PC-9 (cell line): ENCODE measurements around the gene VOPP1. TPM values are rescaled to one million over a fixed set of nuclear protein-coding genes. Genes with fewer than 3 reads are reported as not detected.
A peak's percentile ranks its signal among the peaks of the same experiment; 100 is the strongest.

Experiments used
- BruUV-seq: library from RNA; stranded (reverse); fragments of 400-500 nt; replicated peaks from 2 replicates; lab custom pipeline; 2021; lab: Mats Ljungman, UMichigan
- CTCF ChIA-PET: fragments of 300-600 bp; sonication (Branson Sonifier 250); formaldehyde crosslinking; loops from one replicate; lab custom pipeline; 2022; ENCODE audit warnings: antibody characterized with exemption; lab: Charles Lee
- POLR2A ChIA-PET: fragments of 300-600 bp; sonication (Branson Sonifier 250); formaldehyde crosslinking; loops from one replicate; lab custom pipeline; 2022; ENCODE audit warnings: antibody characterized with exemption; ENCODE audit not compliant: unreplicated experiment; lab: Charles Lee
- DNase-seq, 2 experiments: peaks; one replicate each; pipeline versions ENCODE4 v3.0.0 to v3.0.0-alpha.2; 2015 to 2022; ENCODE audit warnings: mixed read lengths in 1 of 2
- H2AFZ ChIP-seq: fragments of 200-600 bp; sonication (generic); 2 replicates; pipeline ENCODE4 v1.8.1; 2017; ENCODE audit warnings: antibody characterized with exemption
- H3F3A ChIP-seq: fragments of 200-600 bp; sonication (generic); 2 replicates; pipeline ENCODE4 v1.8.1; 2017; ENCODE audit warnings: antibody characterized with exemption, mild to moderate bottlenecking, low read depth; ENCODE audit not compliant: insufficient read depth
- H3K27ac ChIP-seq: fragments of 200-600 bp; sonication (generic); 2 replicates; pipeline ENCODE4 v1.6.1; 2016; ENCODE audit warnings: mixed run types
- H3K27me3 ChIP-seq: fragments of 200-600 bp; sonication (generic); 2 replicates; pipeline ENCODE4 v1.6.1; 2016; ENCODE audit warnings: low read depth, mixed run types; ENCODE audit not compliant: insufficient read depth
- H3K36me3 ChIP-seq: fragments of 200-600 bp; sonication (generic); 2 replicates; pipeline ENCODE4 v1.6.1; 2016; ENCODE audit warnings: low read depth, mixed run types
- H3K4me1 ChIP-seq: fragments of 200-600 bp; sonication (generic); replicated peaks from 2 replicates; pipeline ENCODE4 v1.6.1; 2016; ENCODE audit warnings: mixed run types; ENCODE audit not compliant: insufficient read depth
- H3K4me2 ChIP-seq: fragments of 200-600 bp; sonication (generic); 2 replicates; pipeline ENCODE4 v1.6.1; 2017; ENCODE audit warnings: mixed run types
- H3K4me3 ChIP-seq: fragments of 200-600 bp; sonication (generic); 2 replicates; pipeline ENCODE4 v1.6.1; 2016; ENCODE audit warnings: mixed run types
- H3K79me2 ChIP-seq: fragments of 200-600 bp; sonication (generic); 2 replicates; pipeline ENCODE4 v1.6.1; 2017; ENCODE audit warnings: low read depth, mixed run types
- H3K9me2 ChIP-seq: fragments of 200-600 bp; sonication (generic); 2 replicates; pipeline ENCODE4 v1.8.1; 2017; ENCODE audit warnings: mild to moderate bottlenecking; ENCODE audit not compliant: insufficient read depth
- H3K9me3 ChIP-seq: fragments of 200-600 bp; sonication (generic); 2 replicates; pipeline ENCODE4 v1.8.1; 2016; ENCODE audit warnings: low read depth; ENCODE audit not compliant: insufficient read depth
- H4K20me1 ChIP-seq: fragments of 200-600 bp; sonication (generic); 2 replicates; pipeline ENCODE4 v1.8.1; 2017; ENCODE audit not compliant: insufficient read depth
- EZH2 ChIP-seq: fragments of 200-600 bp; sonication (generic); IDR thresholded peaks from 2 replicates; pipeline ENCODE4 v1.8.0; 2017; ENCODE audit warnings: antibody characterized with exemption, low read depth
- intact Hi-C: fragments of 100-400 bp; cut with micrococcal nuclease; formaldehyde crosslinking; loops from one replicate; pipeline ENCODE4 v1.10.0; 2022; ENCODE audit not compliant: unreplicated experiment
- total RNA-seq: library from RNA; stranded (reverse); gene quantifications from 2 replicates; pipeline ENCODE4 v1.2.3, GENCODE V29; 2021
- TF ChIP-seq, protein P1 (sequence below): fragments of 200-600 bp; sonication (generic); conservative IDR thresholded peaks from 2 replicates; pipeline ENCODE4 v1.6.1; 2017; ENCODE audit warnings: mixed run types, antibody characterized with exemption, mild to moderate bottlenecking, moderate library complexity

VOPP1 gene
- total RNA-seq, 1 experiment from 2014 or later = 207 TPM

GRCh38 chr7:55533729-55534080, 38.6 kb downstream of the VOPP1 start:
- Histone ChIP-seq H3F3A (peaks cover 35% of the 10 kb centered on the region), H3K4me3 (no peak overlapping the region; the same call in 1 of the 2 replicates), H3K9me2 (no peaks in the 10 kb centered on the region), H3K9me3 (no peaks in the 10 kb centered on the region), H3K79me2 (peaks cover 93% of the 10 kb centered on the region), H3K4me1 (peaks cover 59% of the 10 kb centered on the region), H4K20me1 (peaks cover 11% of the 10 kb centered on the region), H3K4me2 (peak overlapping the region; percentile 54), H2AFZ (no peak overlapping the region), H3K27me3 (no peaks in the 10 kb centered on the region), H3K36me3 (0 out of 2 replicates have a peak, but pooled peaks cover 9% of the 10 kb centered on the region), H3K27ac (peak overlapping the region; percentile 74)
- CTCF ChIA-PET = interaction anchor here (0.5 to 1.0 kb wide), 4 partner anchors 13 to 246 kb away, joined by 3 read pairs; no protein-coding TSS in a partner anchor
- no TSS peak for BruUV-seq
- no peak for DNase-seq
- no peak for TF ChIP-seq EZH2
- TF ChIP-seq, protein P1, sequence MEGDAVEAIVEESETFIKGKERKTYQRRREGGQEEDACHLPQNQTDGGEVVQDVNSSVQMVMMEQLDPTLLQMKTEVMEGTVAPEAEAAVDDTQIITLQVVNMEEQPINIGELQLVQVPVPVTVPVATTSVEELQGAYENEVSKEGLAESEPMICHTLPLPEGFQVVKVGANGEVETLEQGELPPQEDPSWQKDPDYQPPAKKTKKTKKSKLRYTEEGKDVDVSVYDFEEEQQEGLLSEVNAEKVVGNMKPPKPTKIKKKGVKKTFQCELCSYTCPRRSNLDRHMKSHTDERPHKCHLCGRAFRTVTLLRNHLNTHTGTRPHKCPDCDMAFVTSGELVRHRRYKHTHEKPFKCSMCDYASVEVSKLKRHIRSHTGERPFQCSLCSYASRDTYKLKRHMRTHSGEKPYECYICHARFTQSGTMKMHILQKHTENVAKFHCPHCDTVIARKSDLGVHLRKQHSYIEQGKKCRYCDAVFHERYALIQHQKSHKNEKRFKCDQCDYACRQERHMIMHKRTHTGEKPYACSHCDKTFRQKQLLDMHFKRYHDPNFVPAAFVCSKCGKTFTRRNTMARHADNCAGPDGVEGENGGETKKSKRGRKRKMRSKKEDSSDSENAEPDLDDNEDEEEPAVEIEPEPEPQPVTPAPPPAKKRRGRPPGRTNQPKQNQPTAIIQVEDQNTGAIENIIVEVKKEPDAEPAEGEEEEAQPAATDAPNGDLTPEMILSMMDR = 0 out of 2 replicates have a peak, but pooled peaks have one; percentile 22
- intact Hi-C loops = loop anchor here (1.0 kb wide), 4 partner anchors 14 to 38 kb away; no protein-coding TSS in a partner anchor
- POLR2A ChIA-PET = interaction anchor here (0.5 to 1.0 kb wide), 6 partner anchors 21 to 1651 kb away, joined by 4 to 16 read pairs (median 8); no protein-coding TSS in a partner anchor

DNA sequence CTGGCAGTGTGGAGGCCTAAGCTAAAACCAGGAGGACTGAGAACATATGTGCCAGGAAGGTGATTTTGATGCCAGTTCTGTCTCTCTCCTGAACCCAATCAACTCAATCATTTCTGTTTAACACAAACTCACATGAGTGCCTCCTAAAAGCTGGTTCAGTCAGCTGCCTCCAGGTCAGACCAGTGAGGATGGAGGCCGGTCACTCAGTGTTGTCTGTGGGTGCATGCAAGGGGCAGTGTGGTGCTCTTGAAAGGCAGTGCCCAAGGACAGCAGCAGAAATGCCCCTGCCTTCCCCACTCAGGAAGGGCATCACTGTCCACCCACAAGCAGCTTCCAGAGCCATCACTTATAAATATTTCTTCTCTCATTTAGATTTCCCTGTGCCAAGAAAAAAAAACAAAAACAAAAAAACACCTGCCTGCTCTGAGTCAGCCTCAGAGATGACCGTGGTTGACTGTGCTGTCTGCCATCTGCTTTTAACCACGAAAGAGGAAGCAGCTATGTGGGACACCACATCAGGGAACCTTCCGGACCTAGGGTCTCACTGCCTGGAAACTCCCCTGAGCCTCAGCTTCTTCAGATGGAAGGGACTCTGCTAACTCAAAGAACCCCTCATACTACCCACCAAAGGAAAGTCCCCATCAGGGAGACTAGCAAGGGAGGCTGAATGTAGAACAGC, 39.1 kb downstream of the VOPP1 start:
- Histone ChIP-seq H3K9me3 (no peaks in the 10 kb centered on the region), H3K27me3 (no peaks in the 10 kb centered on the region), H2AFZ (no peak overlapping the region), H3K27ac (peak overlapping the region; percentile 74), H3K9me2 (no peaks in the 10 kb centered on the region), H4K20me1 (peaks cover 11% of the 10 kb centered on the region), H3K4me2 (peak overlapping the region; percentile 54), H3K4me1 (peaks cover 54% of the 10 kb centered on the region), H3F3A (peaks cover 31% of the 10 kb centered on the region), H3K79me2 (peaks cover 93% of the 10 kb centered on the region), H3K36me3 (0 out of 2 replicates have a peak, but pooled peaks cover 9% of the 10 kb centered on the region), H3K4me3 (no peak overlapping the region)
- TF ChIP-seq, protein P1 = no peak
- TF ChIP-seq EZH2 = no peak
- intact Hi-C loops = no loop called here
- DNase-seq = peak in 1 of 2 experiments; percentile 84
- ChIA-PET POLR2A (interaction anchor here (0.5 to 1.0 kb wide), 7 partner anchors 20 to 1650 kb away, joined by 3 to 16 read pairs (median 8); no protein-coding TSS in a partner anchor), CTCF (interaction anchor here (0.5 to 0.6 kb wide), 3 partner anchors 21 to 247 kb away, joined by 3 read pairs; no protein-coding TSS in a partner anchor)
- no TSS peak for BruUV-seq

GRCh38 chr7:55532150-55532917, 40.0 kb downstream of the VOPP1 start:
- POLR2A ChIA-PET = interaction anchor here (0.6 to 0.7 kb wide), 7 partner anchors 12 to 519 kb away, joined by 3 to 9 read pairs (median 3); partner anchors contain the start of gene PSPH
- DNase-seq = no peak
- Histone ChIP-seq H3K27ac (peak overlapping the region; percentile 74), H2AFZ (no peak overlapping the region), H3K4me2 (peak overlapping the region; percentile 54), H3K4me3 (no peak overlapping the region), H3K79me2 (peaks cover 93% of the 10 kb centered on the region), H3K9me2 (no peaks in the 10 kb centered on the region), H3K27me3 (no peaks in the 10 kb centered on the region), H3K36me3 (0 out of 2 replicates have a peak, but pooled peaks cover 9% of the 10 kb centered on the region), H3K4me1 (peaks cover 50% of the 10 kb centered on the region), H4K20me1 (peaks cover 18% of the 10 kb centered on the region), H3F3A (peaks cover 31% of the 10 kb centered on the region), H3K9me3 (no peaks in the 10 kb centered on the region)
- CTCF ChIA-PET = interaction anchor here (0.6 kb wide), 1 partner anchor 310 kb away, joined by 3 read pairs; no protein-coding TSS in a partner anchor
- intact Hi-C loops = no loop called here
- BruUV-seq = no TSS peak
- TF ChIP-seq, protein P1 = no peak
